A673 (cell line): ENCODE results near the gene MINDY4. TPM values are rescaled to one million over a fixed set of nuclear protein-coding genes. Genes with fewer than 3 reads are reported as not detected.

Source experiments
- BruUV-seq: library from RNA; stranded (reverse); fragments of 400-500 nt; replicated peaks from 2 replicates; lab custom pipeline; 2021; lab: Mats Ljungman, UMichigan
- CTCF ChIA-PET: fragments of 300-600 bp; sonication (Branson Sonifier 250); formaldehyde crosslinking; loops from one replicate; lab custom pipeline; 2022; ENCODE audit warnings: antibody characterized with exemption; lab: Charles Lee
- POLR2A ChIA-PET: fragments of 300-600 bp; sonication (Branson Sonifier 250); formaldehyde crosslinking; loops from one replicate; lab custom pipeline; 2022; ENCODE audit warnings: antibody characterized with exemption; ENCODE audit not compliant: low non-redundant PET; lab: Charles Lee
- DNase-seq: peaks from one replicate; pipeline ENCODE4 v3.0.0-alpha.2; 2015; ENCODE audit warnings: low spot score
- H3K27ac ChIP-seq: fragments of 200-600 bp; sonication (generic); 2 replicates; pipeline ENCODE4 v1.5.1; 2016; ENCODE audit warnings: mixed run types, low read depth, mild to moderate bottlenecking, mixed read lengths, antibody characterized with exemption, low read length; ENCODE audit not compliant: poor library complexity, severe bottlenecking
- H3K27me3 ChIP-seq: fragments of 200-600 bp; sonication (generic); replicated peaks from 2 replicates; pipeline ENCODE4 v1.6.1; 2017; ENCODE audit warnings: mixed run types, low read depth, mild to moderate bottlenecking, mixed read lengths, antibody characterized with exemption, low read length; ENCODE audit not compliant: insufficient read depth, poor library complexity
- H3K36me3 ChIP-seq: fragments of 200-600 bp; sonication (generic); 2 replicates; pipeline ENCODE4 v1.6.1; 2016; ENCODE audit warnings: mixed run types, mild to moderate bottlenecking, mixed read lengths, antibody characterized with exemption, low read length; ENCODE audit not compliant: insufficient read depth, poor library complexity, severe bottlenecking
- H3K4me1 ChIP-seq: fragments of 200-600 bp; sonication (generic); 2 replicates; pipeline ENCODE4 v1.6.1; 2017; ENCODE audit warnings: mixed run types, mild to moderate bottlenecking, mixed read lengths, antibody characterized with exemption, low read length; ENCODE audit not compliant: insufficient read depth, poor library complexity, severe bottlenecking
- H3K4me3 ChIP-seq: fragments of 200-600 bp; sonication (generic); 2 replicates; pipeline ENCODE4 v1.5.1; 2016; ENCODE audit warnings: low read depth, mixed run types, mild to moderate bottlenecking, mixed read lengths, low read length; ENCODE audit not compliant: poor library complexity, severe bottlenecking
- H3K9me3 ChIP-seq: fragments of 200-600 bp; sonication (generic); 2 replicates; pipeline ENCODE4 v1.6.1; 2016; ENCODE audit warnings: mixed run types, low read depth, mild to moderate bottlenecking, mixed read lengths, antibody characterized with exemption, low read length; ENCODE audit not compliant: poor library complexity, severe bottlenecking
- EZH2 ChIP-seq: fragments of 200-600 bp; sonication (generic); IDR thresholded peaks from 2 replicates; pipeline ENCODE4 v1.6.1; 2017; ENCODE audit warnings: borderline replicate concordance, low read depth, mild to moderate bottlenecking, mixed read lengths, antibody characterized with exemption, low read length; ENCODE audit not compliant: poor library complexity, severe bottlenecking
- intact Hi-C: fragments of 100-400 bp; cut with micrococcal nuclease; formaldehyde crosslinking; loops from one replicate; pipeline ENCODE4 v1.10.0; 2022; ENCODE audit not compliant: unreplicated experiment
- total RNA-seq: library from RNA; stranded (reverse); gene quantifications from 2 replicates; pipeline ENCODE4 v1.2.3, GENCODE V29; 2021
- TF ChIP-seq, protein P1 (sequence below): fragments of 300-800, 200-600 bp; sonication (generic); conservative IDR thresholded peaks from 2 replicates; pipeline ENCODE4 v1.5.1; 2017; ENCODE audit warnings: low read depth, mild to moderate bottlenecking, antibody characterized with exemption, low read length, moderate library complexity, mixed read lengths

Gene MINDY4
- total RNA-seq, 1 experiment from 2014 or later: 3.8 TPM

DNA sequence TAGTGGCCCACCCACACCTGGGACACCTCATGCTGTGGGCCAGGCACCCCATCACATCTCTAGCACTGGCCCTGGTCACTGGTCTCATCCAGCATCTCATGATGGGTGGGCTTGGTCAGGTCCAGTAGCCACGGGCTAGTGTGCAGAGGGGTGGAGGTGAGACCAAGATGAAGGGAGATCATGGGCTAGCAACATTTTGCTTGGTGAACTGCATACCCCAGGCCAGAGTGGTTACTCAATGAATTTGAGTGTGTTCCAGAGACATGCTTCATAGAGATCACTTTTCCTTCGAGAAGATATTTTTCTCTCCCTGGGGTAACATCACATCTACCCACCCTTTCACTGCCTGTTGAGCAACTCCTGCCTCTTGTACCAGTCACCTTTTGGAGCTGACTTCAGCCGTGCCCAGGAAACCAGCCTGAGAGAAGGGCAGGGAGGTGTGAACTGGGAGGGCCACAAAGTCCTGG lies 44.2 kb downstream of the MINDY4 start:
- ChIA-PET POLR2A (no interaction called here), CTCF (no interaction called here)
- no peaks in the 10 kb centered on the region for H3K36me3 ChIP-seq
- H3K4me3 ChIP-seq: no peak overlapping the region
- H3K9me3 ChIP-seq: no peaks in the 10 kb centered on the region
- DNase-seq: no peak
- no peaks in the 10 kb centered on the region for H3K27me3 ChIP-seq
- no peaks in the 10 kb centered on the region for H3K4me1 ChIP-seq
- no peak for TF ChIP-seq EZH2
- TF ChIP-seq, protein P1, sequence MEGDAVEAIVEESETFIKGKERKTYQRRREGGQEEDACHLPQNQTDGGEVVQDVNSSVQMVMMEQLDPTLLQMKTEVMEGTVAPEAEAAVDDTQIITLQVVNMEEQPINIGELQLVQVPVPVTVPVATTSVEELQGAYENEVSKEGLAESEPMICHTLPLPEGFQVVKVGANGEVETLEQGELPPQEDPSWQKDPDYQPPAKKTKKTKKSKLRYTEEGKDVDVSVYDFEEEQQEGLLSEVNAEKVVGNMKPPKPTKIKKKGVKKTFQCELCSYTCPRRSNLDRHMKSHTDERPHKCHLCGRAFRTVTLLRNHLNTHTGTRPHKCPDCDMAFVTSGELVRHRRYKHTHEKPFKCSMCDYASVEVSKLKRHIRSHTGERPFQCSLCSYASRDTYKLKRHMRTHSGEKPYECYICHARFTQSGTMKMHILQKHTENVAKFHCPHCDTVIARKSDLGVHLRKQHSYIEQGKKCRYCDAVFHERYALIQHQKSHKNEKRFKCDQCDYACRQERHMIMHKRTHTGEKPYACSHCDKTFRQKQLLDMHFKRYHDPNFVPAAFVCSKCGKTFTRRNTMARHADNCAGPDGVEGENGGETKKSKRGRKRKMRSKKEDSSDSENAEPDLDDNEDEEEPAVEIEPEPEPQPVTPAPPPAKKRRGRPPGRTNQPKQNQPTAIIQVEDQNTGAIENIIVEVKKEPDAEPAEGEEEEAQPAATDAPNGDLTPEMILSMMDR: no peak
- H3K27ac ChIP-seq: no peak overlapping the region
- intact Hi-C loops: loop anchor here (10.0 kb wide), 1 partner anchor 1129 kb away; no protein-coding TSS in a partner anchor
- no TSS peak for BruUV-seq

GRCh38 chr7:30815951-30816644 lies 44.9 kb downstream of the MINDY4 start:
- Histone ChIP-seq H3K27me3 (no peaks in the 10 kb centered on the region), H3K9me3 (no peaks in the 10 kb centered on the region), H3K27ac (no peak overlapping the region), H3K36me3 (no peaks in the 10 kb centered on the region), H3K4me3 (no peak overlapping the region), H3K4me1 (no peaks in the 10 kb centered on the region)
- no peak for TF ChIP-seq EZH2
- TF ChIP-seq, protein P1: no peak
- CTCF ChIA-PET: no interaction called here
- no peak for DNase-seq
- POLR2A ChIA-PET: no interaction called here
- intact Hi-C loops: loop anchor here (10.0 kb wide), 1 partner anchor 1129 kb away; no protein-coding TSS in a partner anchor
- no TSS peak for BruUV-seq

GRCh38 chr7:30816645-30817370 lies 45.6 kb downstream of the MINDY4 start:
- H3K36me3 ChIP-seq: no peaks in the 10 kb centered on the region
- intact Hi-C loops: loop anchor here (10.0 kb wide), 1 partner anchor 1128 kb away; no protein-coding TSS in a partner anchor
- no peak for DNase-seq
- TF ChIP-seq EZH2: no peak
- TF ChIP-seq, protein P1: no peak
- H3K9me3 ChIP-seq: no peaks in the 10 kb centered on the region
- ChIA-PET CTCF (no interaction called here), POLR2A (no interaction called here)
- no peaks in the 10 kb centered on the region for H3K4me1 ChIP-seq
- BruUV-seq: no TSS peak
- H3K27ac ChIP-seq: no peak overlapping the region
- H3K27me3 ChIP-seq: no peaks in the 10 kb centered on the region
- no peak overlapping the region for H3K4me3 ChIP-seq
